Measurements from ENCODE around the gene ZBTB8OS. TPM values are rescaled to one million over a fixed set of nuclear protein-coding genes. Genes with fewer than 3 reads are reported as not detected.
A peak's percentile ranks its signal among the peaks of the same experiment; 100 is the strongest.

ZBTB8OS gene
- total and polyA plus RNA-seq, 9 of the 15 experiments (the other 6 are each of a cell fraction or from before 2014, with no cell fraction given), result 54.8 to 230 (median 107) TPM

DNA sequence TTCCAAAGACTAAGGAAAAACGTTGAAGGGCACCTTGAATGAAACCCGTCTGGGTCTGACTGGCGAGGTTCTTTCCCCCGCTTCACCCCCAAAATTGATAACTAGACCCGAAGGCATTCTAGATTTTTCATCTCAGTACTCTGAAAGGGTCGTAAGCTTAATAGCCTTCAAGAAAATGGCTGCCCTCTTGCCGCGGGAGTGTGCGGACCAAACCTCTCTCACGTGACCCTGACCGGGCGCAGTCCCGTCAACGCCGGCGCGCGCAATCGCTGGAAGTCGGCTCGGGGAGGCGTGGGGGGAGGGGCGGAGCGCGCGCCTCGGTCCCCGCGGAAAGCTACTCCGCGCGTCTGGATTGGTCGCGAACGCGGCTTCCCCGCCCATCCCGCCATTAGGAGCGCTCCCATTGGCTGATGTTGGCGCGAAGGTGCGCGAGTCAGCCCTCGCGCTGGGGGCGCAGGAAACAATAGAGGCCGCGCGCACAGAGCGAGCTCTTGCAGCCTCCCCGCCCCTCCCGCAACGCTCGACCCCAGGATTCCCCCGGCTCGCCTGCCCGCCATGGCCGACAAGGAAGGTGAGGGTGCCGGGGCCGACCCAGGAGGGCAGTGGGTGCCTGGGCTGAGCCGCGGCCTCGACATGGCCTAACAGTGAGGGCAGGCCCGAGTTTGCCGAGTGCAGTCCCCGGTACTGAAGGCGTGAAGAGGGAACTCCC, 556 bp upstream of the ZBTB8OS start, which contains the start of gene RBBP4 (continued):
- TF ChIP-seq MAZ (CRISPR knock-in tag; conservative IDR thresholded peaks at IDR 0.05 in 1 of 2, IDR thresholded peaks at IDR 0.05 in 1 of 2), result peak; percentile 94
- no peak; the same call in 1 of the 2 replicates for TF ChIP-seq EHMT2 (IDR thresholded peaks at IDR 0.05)
- peak; percentile 20 for TF ChIP-seq PCBP1 (IDR thresholded peaks at IDR 0.05; ENCODE audit: low read depth, low read length, poor library complexity, severe bottlenecking)
- no peak for TF ChIP-seq RBM17 (IDR thresholded peaks at IDR 0.05; ENCODE audit: borderline replicate concordance, low read depth, low read length)
- TF ChIP-seq MTA1 (IDR thresholded peaks at IDR 0.05; ENCODE audit: borderline replicate concordance), result no peak
- peak; percentile 86 for TF ChIP-seq DIDO1 (tag; IDR thresholded peaks at IDR 0.05; ENCODE audit: low read depth)
- TF ChIP-seq MECOM (CRISPR knock-in tag; IDR thresholded peaks at IDR 0.05), result peak; percentile 94
- peak in 1 of 2 experiments; percentile 88; a peak in 3 of 4 replicates for TF ChIP-seq HDAC1 (IDR thresholded peaks at IDR 0.05)
- TF ChIP-seq, protein P1, sequence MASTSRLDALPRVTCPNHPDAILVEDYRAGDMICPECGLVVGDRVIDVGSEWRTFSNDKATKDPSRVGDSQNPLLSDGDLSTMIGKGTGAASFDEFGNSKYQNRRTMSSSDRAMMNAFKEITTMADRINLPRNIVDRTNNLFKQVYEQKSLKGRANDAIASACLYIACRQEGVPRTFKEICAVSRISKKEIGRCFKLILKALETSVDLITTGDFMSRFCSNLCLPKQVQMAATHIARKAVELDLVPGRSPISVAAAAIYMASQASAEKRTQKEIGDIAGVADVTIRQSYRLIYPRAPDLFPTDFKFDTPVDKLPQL (IDR thresholded peaks at IDR 0.05; ENCODE audit: extremely low read depth, insufficient read length), result no peak
- TF ChIP-seq RB1 (IDR thresholded peaks at IDR 0.05; ENCODE audit: low read depth), result peak; percentile 100
- no peak for TF ChIP-seq CBFA2T3 (IDR thresholded peaks at IDR 0.05)
- TF ChIP-seq FOXA3 (CRISPR knock-in tag; conservative IDR thresholded peaks at IDR 0.05 in 1 of 2, IDR thresholded peaks at IDR 0.05 in 1 of 2), result peak; percentile 60 to 68; a peak in 3 of 4 replicates
- TF ChIP-seq SAFB2 (IDR thresholded peaks at IDR 0.05; ENCODE audit: borderline replicate concordance, low read depth, low read length, severe bottlenecking), result no peak
- TF ChIP-seq, protein P2, sequence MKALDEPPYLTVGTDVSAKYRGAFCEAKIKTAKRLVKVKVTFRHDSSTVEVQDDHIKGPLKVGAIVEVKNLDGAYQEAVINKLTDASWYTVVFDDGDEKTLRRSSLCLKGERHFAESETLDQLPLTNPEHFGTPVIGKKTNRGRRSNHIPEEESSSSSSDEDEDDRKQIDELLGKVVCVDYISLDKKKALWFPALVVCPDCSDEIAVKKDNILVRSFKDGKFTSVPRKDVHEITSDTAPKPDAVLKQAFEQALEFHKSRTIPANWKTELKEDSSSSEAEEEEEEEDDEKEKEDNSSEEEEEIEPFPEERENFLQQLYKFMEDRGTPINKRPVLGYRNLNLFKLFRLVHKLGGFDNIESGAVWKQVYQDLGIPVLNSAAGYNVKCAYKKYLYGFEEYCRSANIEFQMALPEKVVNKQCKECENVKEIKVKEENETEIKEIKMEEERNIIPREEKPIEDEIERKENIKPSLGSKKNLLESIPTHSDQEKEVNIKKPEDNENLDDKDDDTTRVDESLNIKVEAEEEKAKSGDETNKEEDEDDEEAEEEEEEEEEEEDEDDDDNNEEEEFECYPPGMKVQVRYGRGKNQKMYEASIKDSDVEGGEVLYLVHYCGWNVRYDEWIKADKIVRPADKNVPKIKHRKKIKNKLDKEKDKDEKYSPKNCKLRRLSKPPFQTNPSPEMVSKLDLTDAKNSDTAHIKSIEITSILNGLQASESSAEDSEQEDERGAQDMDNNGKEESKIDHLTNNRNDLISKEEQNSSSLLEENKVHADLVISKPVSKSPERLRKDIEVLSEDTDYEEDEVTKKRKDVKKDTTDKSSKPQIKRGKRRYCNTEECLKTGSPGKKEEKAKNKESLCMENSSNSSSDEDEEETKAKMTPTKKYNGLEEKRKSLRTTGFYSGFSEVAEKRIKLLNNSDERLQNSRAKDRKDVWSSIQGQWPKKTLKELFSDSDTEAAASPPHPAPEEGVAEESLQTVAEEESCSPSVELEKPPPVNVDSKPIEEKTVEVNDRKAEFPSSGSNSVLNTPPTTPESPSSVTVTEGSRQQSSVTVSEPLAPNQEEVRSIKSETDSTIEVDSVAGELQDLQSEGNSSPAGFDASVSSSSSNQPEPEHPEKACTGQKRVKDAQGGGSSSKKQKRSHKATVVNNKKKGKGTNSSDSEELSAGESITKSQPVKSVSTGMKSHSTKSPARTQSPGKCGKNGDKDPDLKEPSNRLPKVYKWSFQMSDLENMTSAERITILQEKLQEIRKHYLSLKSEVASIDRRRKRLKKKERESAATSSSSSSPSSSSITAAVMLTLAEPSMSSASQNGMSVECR (CRISPR knock-in tag; IDR thresholded peaks at IDR 0.05), result peak; percentile 86; the same call in 1 of the 2 replicates
- TF ChIP-seq ZNF696 (CRISPR knock-in tag; conservative IDR thresholded peaks at IDR 0.05), result 0 out of 2 replicates have a peak, but pooled peaks have one; percentile 70
- TF ChIP-seq FOXA1 (IDR thresholded peaks at IDR 0.05; ENCODE audit: borderline replicate concordance), result no peak
- no peak for TF ChIP-seq THRA (IDR thresholded peaks at IDR 0.05)
- TF ChIP-seq ADNP (tag; IDR thresholded peaks at IDR 0.05), result no peak
- no peak for TF ChIP-seq MEF2A (IDR thresholded peaks at IDR 0.05; ENCODE audit: control insufficient read depth, low read depth, low read length)
